GM12878 (cell line): ENCODE results near the gene MLPH. TPM values are rescaled to one million over a fixed set of nuclear protein-coding genes. Genes with fewer than 3 reads are reported as not detected.

Experiments used
- ATAC-seq: fragments of 200-7000 bp; cut with Tn5 transposase; 3 replicates; pipeline ENCODE4 v1.9.1; 2020; ENCODE audit warnings: mild to moderate bottlenecking, moderate library complexity
- BruUV-seq: library from RNA; stranded (reverse); fragments of 400-500 nt; replicated peaks from 2 replicates; lab custom pipeline; 2021; lab: Mats Ljungman, UMichigan
- CTCF ChIA-PET: fragments of 300-600 bp; sonication (Branson Sonifier 250); formaldehyde crosslinking; extraction: SDS; loops from one replicate; lab custom pipeline; 2021; ENCODE audit warnings: inconsistent platforms; lab: Yijun Ruan, JAX
- POLR2A ChIA-PET: fragments of 350-600 bp; formaldehyde crosslinking; extraction: SDS; loops from one replicate; lab custom pipeline; 2021; ENCODE audit warnings: inconsistent platforms; lab: Charles Lee
- RAD21 ChIA-PET: fragments of 300-600 bp; sonication (Branson Sonifier 250); formaldehyde crosslinking; loops from one replicate; lab custom pipeline; 2023; ENCODE audit warnings: antibody characterized with exemption; ENCODE audit not compliant: unreplicated experiment; lab: Charles Lee
- SMC1A ChIA-PET: fragments of 300-600 bp; sonication (Branson Sonifier 250); formaldehyde crosslinking; loops from one replicate; lab custom pipeline; 2023; ENCODE audit not compliant: unreplicated experiment, uncharacterized antibody; lab: Charles Lee
- DNase-seq: peaks from one replicate; pipeline ENCODE4 v3.0.0-alpha.2; 2011; ENCODE audit warnings: low read depth, low spot score
- FAIRE-seq: peaks from 3 replicates; lab custom pipeline; 2011; peaks lifted over from hg19 to GRCh38; lab: Jason Lieb, UNC
- H2AFZ ChIP-seq: 2 replicates; pipeline ENCODE4 v1.6.0; 2011; ENCODE audit warnings: low read depth, low read length, control low read depth; ENCODE audit not compliant: control insufficient read depth
- H3K27ac ChIP-seq: 2 replicates; pipeline ENCODE4 v1.5.1; 2011; ENCODE audit warnings: control low read depth; ENCODE audit not compliant: control insufficient read depth, insufficient read depth
- H3K27me3 ChIP-seq, 2 experiments: replicated peaks in 1 of 2; 2 replicates each; pipeline versions ENCODE4 v1.6.0 to v1.6.1; 2011; ENCODE audit warnings: low read length in 1 of 2; ENCODE audit not compliant: control insufficient read depth in 2 of 2, insufficient read depth in 2 of 2
- H3K36me3 ChIP-seq, 2 experiments: 2 replicates each; pipeline ENCODE4 v1.5.1; 2011; ENCODE audit warnings: low read length in 1 of 2; ENCODE audit not compliant: control insufficient read depth in 2 of 2, insufficient read depth in 2 of 2
- H3K4me1 ChIP-seq: 2 replicates; pipeline ENCODE4 v1.6.1; 2011; ENCODE audit warnings: mild to moderate bottlenecking, low read length, moderate library complexity, mixed read lengths; ENCODE audit not compliant: control insufficient read depth, insufficient read depth
- H3K4me2 ChIP-seq: 2 replicates; pipeline ENCODE4 v1.6.0; 2011; ENCODE audit warnings: control low read depth; ENCODE audit not compliant: control insufficient read depth, insufficient read depth
- H3K4me3 ChIP-seq: fragments of 200-600 bp; sonication (generic); 2 replicates; pipeline ENCODE4 v1.5.1; 2016
- H3K79me2 ChIP-seq: 2 replicates; pipeline ENCODE4 v1.6.0; 2011; ENCODE audit warnings: low read length; ENCODE audit not compliant: control insufficient read depth, insufficient read depth
- H3K9ac ChIP-seq: 2 replicates; pipeline ENCODE4 v1.8.0; 2011; ENCODE audit warnings: low read length, control low read depth, mixed read lengths; ENCODE audit not compliant: control insufficient read depth, insufficient read depth
- H3K9me3 ChIP-seq: replicated peaks from 3 replicates; pipeline ENCODE4 v1.5.1; 2011; ENCODE audit warnings: mild to moderate bottlenecking, low read length; ENCODE audit not compliant: control insufficient read depth, insufficient read depth
- H4K20me1 ChIP-seq: 2 replicates; pipeline ENCODE4 v1.6.0; 2011; ENCODE audit not compliant: control insufficient read depth, insufficient read depth
- BACH1 ChIP-seq: fragments of 450-650 bp; IDR thresholded peaks from 2 replicates; pipeline ENCODE4 v1.6.1; 2017; ENCODE audit warnings: mild to moderate bottlenecking, borderline replicate concordance
- BRCA1 ChIP-seq: IDR thresholded peaks from 2 replicates; pipeline ENCODE4 v1.6.1; 2011; ENCODE audit warnings: low read depth, low read length, improper control_type of control experiment
- FOXM1 ChIP-seq: IDR thresholded peaks from 2 replicates; pipeline ENCODE4 v1.6.1; 2012; ENCODE audit warnings: low read depth, mild to moderate bottlenecking, inconsistent platforms, low read length, moderate library complexity
- HCFC1 ChIP-seq: fragments of 150-350 bp; IDR thresholded peaks from 2 replicates; pipeline ENCODE4 v1.6.1; 2014; ENCODE audit warnings: low read length
- HDGF ChIP-seq: fragments of 450-650 bp; IDR thresholded peaks from 2 replicates; pipeline ENCODE4 v1.6.1; 2016; ENCODE audit warnings: antibody characterized with exemption
- IKZF1 ChIP-seq: fragments of 450-650 bp; conservative IDR thresholded peaks from 2 replicates; pipeline ENCODE4 v1.6.1; 2017; ENCODE audit warnings: antibody characterized with exemption, mild to moderate bottlenecking
- NR2C2 ChIP-seq: IDR thresholded peaks from 2 replicates; pipeline ENCODE4 v1.6.1; 2011; ENCODE audit warnings: borderline replicate concordance, low read depth; ENCODE audit not compliant: control insufficient read depth, insufficient read length
- NR2F1 ChIP-seq: fragments of 450-650 bp; conservative IDR thresholded peaks from 2 replicates; pipeline ENCODE4 v1.6.1; 2017; ENCODE audit warnings: mild to moderate bottlenecking
- SMAD5 ChIP-seq: IDR thresholded peaks from 2 replicates; pipeline ENCODE4 v1.6.1; 2016; ENCODE audit warnings: antibody characterized with exemption, low read depth
- SMARCA5 ChIP-seq: fragments of 450-650 bp; IDR thresholded peaks from 2 replicates; pipeline ENCODE4 v1.6.1; 2017; ENCODE audit warnings: mild to moderate bottlenecking
- WGBS: methylation state at CpG from one replicate; pipeline ENCODE4 v1.1.6; 2016; ENCODE audit warnings: low lambda C conversion rate; ENCODE audit not compliant: insufficient replicate concordance, insufficient coverage; ENCODE audit errors: missing lambda C conversion rate; 5-methylcytosine and 5-hydroxymethylcytosine counted together
- in situ Hi-C: fragments of 300-500 bp; cut with MboI; formaldehyde crosslinking; loops from 9 replicates; pipeline ENCODE4 v1.14.3; 2018; ENCODE audit warnings: mixed read lengths
- intact Hi-C: fragments of 100-400 bp; cut with micrococcal nuclease; formaldehyde crosslinking; loops from one replicate; pipeline ENCODE4 v1.14.2; 2022; ENCODE audit not compliant: unreplicated experiment
- polyA plus RNA-seq, 11 experiments: library from polyadenylated mRNA; depleted of rRNA in 4 of 11; unstranded in 6 of 11; stranded (reverse) in 5 of 11; fragments of >200 nt; fragmentation: Nextera tagmentation in 4 of 11; fragmentation: Illumina TruSeq in 1 of 11; extraction: Ambion mirVana in 4 of 11; extraction: Trizol in 1 of 11; gene quantifications; 1 replicate in 1 of 11; 2 replicates in 10 of 11; pipeline versions ENCODE4 v1.2.1 to v1.2.3, GENCODE V29; 2011 to 2016; ENCODE audit warnings: inconsistent platforms in 2 of 11, missing spikeins in 2 of 11, low read depth in 1 of 11
- total RNA-seq, 4 experiments: library from RNA; depleted of rRNA in 3 of 4; stranded (reverse); fragments of >200 nt in 3 of 4; fragmentation: Illumina TruSeq in 1 of 4; extraction: Trizol in 1 of 4; gene quantifications; 2 replicates each; pipeline versions ENCODE4 v1.2.1 to v1.2.3, GENCODE V29; 2013 to 2021
- TF ChIP-seq, protein P1 (sequence below): IDR thresholded peaks from 2 replicates; pipeline ENCODE4 v1.6.1; 2011; ENCODE audit warnings: low read depth, low read length, improper control_type of control experiment, borderline replicate concordance
- TF ChIP-seq, protein P2 (sequence below): fragments of 150-350 bp; IDR thresholded peaks from 2 replicates; pipeline ENCODE4 v1.6.1; 2014; ENCODE audit warnings: mild to moderate bottlenecking, low read depth, low read length

The MLPH gene
- total and polyA plus RNA-seq, 10 of the 15 experiments (the other 5 are each of a cell fraction or from before 2014, with no cell fraction given) = 0.16 to 0.85 TPM; not detected in 8

DNA sequence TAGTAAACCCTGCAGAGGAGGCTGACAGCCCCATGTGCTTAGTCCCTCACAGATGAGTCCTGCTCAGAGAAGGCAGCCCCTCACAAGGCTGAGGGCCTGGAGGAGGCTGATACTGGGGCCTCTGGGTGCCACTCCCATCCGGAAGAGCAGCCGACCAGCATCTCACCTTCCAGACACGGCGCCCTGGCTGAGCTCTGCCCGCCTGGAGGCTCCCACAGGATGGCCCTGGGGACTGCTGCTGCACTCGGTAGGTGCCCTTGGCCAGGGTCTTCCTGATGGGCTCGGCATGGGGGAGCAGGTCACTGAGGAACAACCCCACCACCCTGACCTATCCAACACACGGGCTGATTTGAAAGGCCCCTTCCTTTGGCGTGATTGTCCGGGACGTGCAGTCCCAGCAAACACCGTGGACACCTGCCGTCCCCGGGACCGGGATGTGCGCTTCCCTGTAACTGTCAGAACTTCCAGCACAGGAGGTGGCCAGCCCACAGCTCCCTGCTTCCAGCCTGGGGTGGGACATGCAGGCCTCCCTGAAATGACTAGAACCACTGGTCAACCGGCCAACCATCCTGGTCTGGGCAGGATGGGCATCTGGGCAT, 38.6 kb downstream of the MLPH start:
- peaks cover 21% of the 10 kb centered on the region for H3K4me1 ChIP-seq
- DNase-seq = no peak
- CTCF ChIA-PET = interaction anchor here (2.5 kb wide), 1 partner anchor 13 kb away, joined by 7 read pairs; no protein-coding TSS in a partner anchor
- no peaks in the 10 kb centered on the region for H4K20me1 ChIP-seq
- no peaks in the 10 kb centered on the region for H3K9me3 ChIP-seq
- POLR2A ChIA-PET = no interaction called here
- RAD21 ChIA-PET = interaction anchor here (0.6 kb wide), 1 partner anchor 47 kb away, joined by 3 read pairs; no protein-coding TSS in a partner anchor
- H3K27ac ChIP-seq = no peak overlapping the region
- TF ChIP-seq, protein P1, sequence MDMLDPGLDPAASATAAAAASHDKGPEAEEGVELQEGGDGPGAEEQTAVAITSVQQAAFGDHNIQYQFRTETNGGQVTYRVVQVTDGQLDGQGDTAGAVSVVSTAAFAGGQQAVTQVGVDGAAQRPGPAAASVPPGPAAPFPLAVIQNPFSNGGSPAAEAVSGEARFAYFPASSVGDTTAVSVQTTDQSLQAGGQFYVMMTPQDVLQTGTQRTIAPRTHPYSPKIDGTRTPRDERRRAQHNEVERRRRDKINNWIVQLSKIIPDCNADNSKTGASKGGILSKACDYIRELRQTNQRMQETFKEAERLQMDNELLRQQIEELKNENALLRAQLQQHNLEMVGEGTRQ = no peak
- no peak for TF ChIP-seq HDGF
- TF ChIP-seq, protein P2, sequence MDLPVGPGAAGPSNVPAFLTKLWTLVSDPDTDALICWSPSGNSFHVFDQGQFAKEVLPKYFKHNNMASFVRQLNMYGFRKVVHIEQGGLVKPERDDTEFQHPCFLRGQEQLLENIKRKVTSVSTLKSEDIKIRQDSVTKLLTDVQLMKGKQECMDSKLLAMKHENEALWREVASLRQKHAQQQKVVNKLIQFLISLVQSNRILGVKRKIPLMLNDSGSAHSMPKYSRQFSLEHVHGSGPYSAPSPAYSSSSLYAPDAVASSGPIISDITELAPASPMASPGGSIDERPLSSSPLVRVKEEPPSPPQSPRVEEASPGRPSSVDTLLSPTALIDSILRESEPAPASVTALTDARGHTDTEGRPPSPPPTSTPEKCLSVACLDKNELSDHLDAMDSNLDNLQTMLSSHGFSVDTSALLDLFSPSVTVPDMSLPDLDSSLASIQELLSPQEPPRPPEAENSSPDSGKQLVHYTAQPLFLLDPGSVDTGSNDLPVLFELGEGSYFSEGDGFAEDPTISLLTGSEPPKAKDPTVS = no peak
- TF ChIP-seq, all 136 proteins: peak for 0
- Histone ChIP-seq H2AFZ (no peak overlapping the region), H3K4me3 (no peak overlapping the region), H3K9ac (no peak overlapping the region), H3K79me2 (no peaks in the 10 kb centered on the region), H3K27me3 (no peaks in the 10 kb centered on the region), H3K4me2 (no peak overlapping the region), H3K36me3 (no peaks in the 10 kb centered on the region)
- in situ Hi-C loops (no loop called here), intact Hi-C loops (no loop called here)
- no TSS peak for BruUV-seq
- ATAC-seq = no peak
- no peak for FAIRE-seq
- WGBS = 73% methylated on average over 17 of the region's 17 CpGs
- SMC1A ChIA-PET = interaction anchor here (0.6 kb wide), 1 partner anchor 13 kb away, joined by 6 read pairs; no protein-coding TSS in a partner anchor

GRCh38 chr2:237527233-237527632, 40.2 kb downstream of the MLPH start:
- WGBS = 94% methylated on average over 11 of the region's 11 CpGs

More at GRCh38 chr2:237527233-237527632, 40.2 kb downstream of the MLPH start:
- ChIA-PET RAD21 (no interaction called here), SMC1A (no interaction called here), POLR2A (no interaction called here), CTCF (no interaction called here)
- Histone ChIP-seq H2AFZ (no peak overlapping the region), H3K36me3 (no peaks in the 10 kb centered on the region), H3K9me3 (no peaks in the 10 kb centered on the region), H3K4me3 (no peak overlapping the region), H3K27ac (no peak overlapping the region), H3K4me1 (peaks cover 21% of the 10 kb centered on the region), H3K79me2 (no peaks in the 10 kb centered on the region), H3K27me3 (no peaks in the 10 kb centered on the region), H4K20me1 (no peaks in the 10 kb centered on the region), H3K4me2 (no peak overlapping the region), H3K9ac (no peak overlapping the region)
- no peak for TF ChIP-seq IKZF1
- no peak for TF ChIP-seq HCFC1
- no peak for TF ChIP-seq NR2F1
- no peak for TF ChIP-seq BRCA1
- no peak for TF ChIP-seq NR2C2
- no peak for TF ChIP-seq SMAD5
- no peak for TF ChIP-seq BACH1
- no peak for TF ChIP-seq FOXM1
- no peak for TF ChIP-seq SMARCA5
- ATAC-seq = no peak
- no TSS peak for BruUV-seq
- DNase-seq = no peak
- no peak for FAIRE-seq
- in situ Hi-C loops (no loop called here), intact Hi-C loops (no loop called here)
